ELF-1 (cell line): ENCODE results near the gene SCAMP5.

Source experiments
- DNase-seq: peaks from one replicate; pipeline ENCODE4 v3.0.0-alpha.2; 2016; ENCODE audit warnings: low read depth, low spot score

Gene SCAMP5

DNA sequence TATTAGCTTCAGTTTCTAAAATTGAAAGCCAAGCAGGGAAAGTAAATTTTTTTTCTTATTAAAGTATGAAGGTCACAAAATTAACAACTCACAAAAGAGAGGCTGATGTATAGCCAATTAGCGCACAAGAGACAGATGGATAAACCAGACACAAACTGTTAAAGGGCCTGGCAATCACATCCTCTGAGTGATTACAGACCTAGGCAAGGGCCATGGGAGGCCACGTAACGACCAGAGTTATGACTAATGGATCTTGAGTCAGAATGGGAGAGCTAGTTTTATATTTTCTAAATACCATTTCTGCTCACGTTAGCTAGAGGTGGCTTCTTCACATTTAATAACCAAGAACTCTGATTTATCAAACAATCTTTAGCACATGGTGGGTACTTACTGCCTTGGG is 17.8 kb upstream of the SCAMP5 start:
- no peak for DNase-seq

DNA sequence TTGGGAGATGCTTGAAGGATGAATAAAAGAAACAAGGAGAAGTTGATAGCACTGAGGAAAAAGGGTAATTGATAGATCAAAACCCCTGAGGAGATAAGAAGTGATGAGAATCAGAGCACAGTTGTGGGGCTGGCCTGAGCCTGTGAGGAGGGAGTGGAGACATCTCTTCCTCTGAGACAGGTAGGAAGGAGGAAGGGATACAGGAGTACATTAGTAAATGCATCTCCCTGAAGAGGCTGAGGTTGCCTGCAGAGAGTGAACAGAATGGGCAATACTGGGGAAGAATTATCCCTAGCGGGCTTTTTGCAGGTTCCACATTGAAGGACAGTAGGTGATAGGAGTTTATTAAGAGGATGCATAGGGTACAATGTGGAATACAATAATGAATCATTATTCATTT is 17.3 kb upstream of the SCAMP5 start:
- no peak for DNase-seq

DNA sequence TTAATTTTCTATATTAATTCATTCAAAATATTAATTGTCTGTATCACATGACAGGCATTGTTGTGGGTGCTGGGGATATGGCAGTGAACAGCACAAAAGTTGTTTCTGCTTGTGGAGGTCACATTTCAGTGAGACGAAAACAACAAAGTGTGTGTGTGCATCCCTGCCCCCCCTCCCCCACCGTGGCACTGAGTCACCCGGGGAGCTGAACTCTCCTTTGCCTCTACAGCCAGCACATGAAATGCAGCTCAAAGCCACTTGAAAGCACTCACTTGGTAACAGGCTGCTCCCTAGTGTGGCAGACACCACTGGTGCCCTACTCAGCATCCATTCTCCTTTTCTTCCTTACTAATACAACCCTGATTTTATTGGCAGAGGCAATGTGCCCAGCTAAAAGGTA is 16.9 kb upstream of the SCAMP5 start:
- DNase-seq = no peak

DNA sequence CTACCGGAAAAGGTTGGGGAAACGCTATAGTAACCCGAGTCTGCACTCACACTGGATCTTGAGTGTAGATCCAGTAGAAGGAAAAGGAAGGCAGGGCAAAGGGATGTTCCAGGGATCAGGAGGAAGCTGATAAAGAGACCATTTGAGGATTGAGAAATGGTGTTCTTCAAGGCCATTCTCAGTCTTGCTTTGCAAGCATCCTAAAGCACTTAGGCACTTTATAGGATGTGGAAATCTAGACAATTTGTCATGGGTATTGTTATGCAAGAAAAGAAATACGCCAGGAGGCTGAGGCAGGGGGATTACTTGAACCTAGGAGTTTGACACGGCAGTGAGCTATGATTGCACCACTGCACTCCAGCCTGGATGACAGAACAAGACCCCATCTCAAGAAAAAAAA is 13.2 kb upstream of the SCAMP5 start:
- DNase-seq = no peak

DNA sequence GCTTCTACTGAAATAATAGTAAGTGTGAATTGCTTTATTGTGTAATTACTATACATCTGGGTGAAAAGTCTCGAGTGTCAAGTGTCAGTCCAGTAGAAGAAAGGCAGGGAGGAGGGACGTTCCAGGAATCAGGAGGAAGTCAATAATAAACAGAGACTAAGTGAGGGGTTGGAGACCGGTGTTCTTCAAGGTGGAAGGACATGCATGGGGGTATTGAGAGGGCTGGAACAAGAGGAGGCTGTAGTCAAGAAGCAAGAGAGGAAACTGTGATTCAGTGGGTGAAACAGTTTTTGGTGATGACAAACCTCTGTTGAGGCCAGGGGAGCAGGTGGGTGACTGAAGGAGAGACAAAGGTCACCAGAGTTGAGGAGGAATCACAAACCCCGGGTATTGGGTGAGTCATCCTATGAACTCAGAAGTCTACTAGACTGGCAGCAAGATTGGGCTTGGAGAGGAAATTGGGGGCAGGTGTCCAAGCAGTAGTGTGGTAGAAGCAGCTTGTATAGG is 11.6 kb upstream of the SCAMP5 start:
- DNase-seq = no peak

DNA sequence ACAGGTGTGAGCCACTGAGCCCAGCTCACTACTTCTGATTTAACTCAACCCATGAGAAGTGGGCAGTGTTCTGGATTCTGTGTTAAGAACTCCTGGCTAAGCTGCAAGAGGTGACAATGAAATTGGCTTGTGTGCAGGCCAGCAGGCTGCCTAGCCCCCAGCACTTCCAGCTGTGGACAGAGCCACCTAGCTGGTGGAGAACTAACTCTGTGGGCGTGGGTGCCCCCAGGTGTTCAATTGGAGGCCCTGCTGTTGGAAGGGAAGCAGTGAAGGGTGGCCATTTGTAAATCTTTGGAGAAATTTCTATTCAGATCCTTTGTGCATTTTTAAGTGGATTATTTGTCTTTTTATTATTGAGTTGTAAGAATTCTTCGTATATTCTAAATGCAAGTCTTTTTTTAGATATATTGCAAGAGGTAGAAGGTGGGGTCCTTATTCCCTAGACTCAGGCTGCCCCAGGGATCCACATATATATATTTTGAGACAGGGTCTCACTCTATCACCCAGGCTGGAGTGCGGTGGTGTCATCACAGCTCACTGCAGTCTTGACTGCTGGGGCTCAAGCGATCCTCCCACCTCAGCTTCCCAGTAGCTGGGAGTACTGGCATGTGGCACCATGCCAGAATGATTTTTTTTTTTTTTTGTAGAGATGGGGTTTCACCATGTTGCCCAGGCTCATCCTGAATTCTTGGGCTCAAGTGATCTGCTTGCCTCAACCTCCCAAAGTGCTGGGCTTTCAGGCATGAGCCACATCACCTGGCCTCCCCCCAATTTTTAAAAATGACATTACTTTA is 7.2 kb upstream of the SCAMP5 start:
- DNase-seq = peak; percentile 79

DNA sequence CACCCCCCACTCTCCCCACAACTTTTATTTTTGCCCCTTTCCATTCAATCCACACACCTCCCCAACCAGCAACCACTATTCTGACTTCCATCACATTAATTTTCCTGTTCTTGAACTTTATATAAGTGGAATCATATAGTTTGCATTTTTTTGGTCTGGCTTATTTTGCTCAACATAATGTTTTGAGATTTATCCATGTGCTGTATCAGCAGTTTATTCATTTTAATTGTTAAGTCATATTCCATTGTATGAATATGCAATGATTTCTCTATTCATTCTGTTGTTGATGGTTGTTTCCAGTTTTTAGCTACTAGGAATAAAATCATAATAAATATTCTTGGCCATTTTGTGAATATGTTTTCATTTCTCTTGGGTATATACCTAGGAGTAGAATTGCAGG is 5.8 kb upstream of the SCAMP5 start:
- no peak for DNase-seq

DNA sequence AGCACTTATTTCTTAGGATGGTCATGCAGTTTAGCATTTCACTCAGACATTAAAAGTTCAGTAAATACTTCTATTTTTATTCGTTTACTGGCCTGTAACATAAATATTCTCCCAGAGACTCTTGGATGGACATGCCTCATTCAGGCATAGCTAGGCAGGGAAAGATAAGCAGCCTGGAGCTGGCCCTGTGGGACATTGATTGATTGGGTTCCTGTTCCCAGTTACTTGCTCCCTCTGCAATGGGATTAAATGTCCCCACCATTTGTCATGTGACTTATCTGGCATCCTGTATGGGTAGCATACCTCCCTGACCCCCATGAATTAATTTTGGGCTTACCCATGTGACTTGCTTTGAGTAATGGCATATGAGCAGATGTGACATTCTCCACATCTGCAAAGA is 2.7 kb upstream of the SCAMP5 start:
- DNase-seq = no peak

DNA sequence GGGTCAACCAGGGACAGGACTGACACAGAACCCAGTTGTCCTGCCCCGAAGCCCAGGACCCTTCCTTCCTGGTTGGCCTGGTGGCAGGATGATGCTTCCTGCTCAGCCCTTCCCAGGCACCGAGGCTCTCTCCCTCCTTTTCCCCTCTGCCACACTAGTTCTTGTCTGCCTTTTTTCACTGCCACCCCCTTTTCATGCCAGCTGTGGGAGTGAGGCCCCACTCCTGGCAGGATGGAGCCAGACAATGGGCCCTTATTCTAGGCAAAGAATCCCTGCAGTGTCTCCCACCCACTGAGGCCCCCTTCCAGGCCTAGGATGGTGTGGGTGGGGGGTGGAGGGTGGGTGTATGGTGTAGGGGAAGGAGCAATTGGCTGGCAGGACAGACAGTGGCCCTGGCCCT is 1.1 kb upstream of the SCAMP5 start:
- DNase-seq = no peak

DNA sequence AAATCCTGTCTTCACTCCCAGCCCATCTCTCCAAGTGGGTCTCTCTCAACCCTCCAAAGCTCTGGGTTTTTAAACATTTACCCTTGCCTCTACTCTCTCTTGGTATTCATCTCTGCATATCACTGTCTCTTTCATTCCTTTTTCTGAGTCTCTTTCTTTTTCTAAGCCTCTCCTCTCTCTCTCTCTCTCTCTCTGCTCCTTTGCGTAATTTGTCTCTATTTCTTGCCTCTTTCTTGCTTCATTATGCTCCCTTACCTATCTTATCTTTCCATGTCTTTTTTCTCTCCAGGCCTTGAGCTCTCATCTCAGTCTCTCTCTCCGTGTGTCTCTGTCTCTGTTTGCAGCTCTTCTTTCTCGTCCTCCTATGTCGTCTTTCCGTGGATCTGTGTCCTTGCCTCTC is 678 bp upstream of the SCAMP5 start:
- DNase-seq = no peak

DNA sequence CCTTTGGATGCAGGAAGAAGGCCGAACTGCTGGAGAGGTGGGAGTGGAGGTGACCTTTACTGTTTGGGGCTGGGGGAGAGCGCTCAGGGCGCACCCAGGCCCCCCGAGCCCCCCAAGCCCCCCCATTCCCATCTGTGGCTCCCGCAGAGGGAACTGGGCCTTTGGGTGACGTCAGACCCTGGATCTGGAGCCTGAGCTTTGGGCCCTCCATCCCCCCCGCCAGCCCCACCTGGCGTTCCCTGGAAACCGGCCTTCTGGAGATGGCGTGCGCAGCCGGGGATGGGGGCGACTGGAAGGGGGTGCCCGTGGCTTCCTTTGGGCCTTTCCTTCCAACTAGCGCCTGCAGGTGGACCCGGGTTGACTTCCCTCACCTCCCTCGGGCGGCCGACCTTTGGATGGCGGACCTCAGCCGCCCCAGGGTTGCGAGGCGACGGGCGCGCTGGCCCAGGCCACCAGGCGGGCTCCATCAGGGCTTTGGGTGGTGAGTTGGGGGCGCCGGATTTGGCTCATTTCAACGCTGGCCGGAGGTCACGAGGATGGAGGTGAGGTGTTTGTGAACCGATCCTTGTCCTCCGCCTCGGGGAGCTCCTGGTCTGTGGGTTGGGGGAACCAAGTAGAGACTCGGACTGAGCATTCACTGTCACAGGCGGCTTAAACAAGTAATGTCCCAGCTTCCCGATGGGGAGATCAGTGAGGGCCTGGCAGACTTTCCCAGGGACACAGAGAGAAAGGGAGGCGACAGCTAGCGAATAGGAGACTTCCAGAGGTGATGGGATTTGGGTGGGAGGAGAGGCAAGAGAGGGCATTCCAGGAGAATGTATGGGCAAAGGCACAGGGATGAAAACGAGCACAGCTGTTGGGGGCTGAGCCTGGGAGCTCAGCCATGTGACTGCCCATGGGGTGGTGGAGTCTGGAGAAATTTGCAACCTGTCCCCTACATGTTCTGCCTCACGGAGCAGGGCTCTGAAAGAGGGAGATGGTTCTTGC is 709 bp downstream of the SCAMP5 start:
- DNase-seq = peak; percentile 21

DNA sequence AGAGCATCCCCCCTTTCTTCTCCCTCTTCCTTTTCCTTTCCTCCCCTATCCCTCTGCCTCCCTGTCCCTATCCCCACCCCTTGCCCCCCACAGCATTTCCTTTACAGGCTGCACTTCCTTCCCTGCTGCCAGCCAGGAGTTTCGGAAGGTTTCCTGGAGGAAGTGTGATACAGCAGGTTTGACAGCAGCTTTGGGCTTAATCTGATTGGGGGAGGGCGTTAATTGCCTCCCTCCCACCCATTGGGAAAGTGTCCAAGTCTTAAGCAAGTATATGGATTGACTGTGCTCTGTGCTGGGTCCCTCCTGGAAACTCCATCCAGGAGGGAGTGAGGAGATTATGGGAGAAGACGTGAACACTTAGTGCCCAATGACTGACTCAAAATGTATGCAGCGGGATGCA is 1.8 kb downstream of the SCAMP5 start:
- no peak for DNase-seq

DNA sequence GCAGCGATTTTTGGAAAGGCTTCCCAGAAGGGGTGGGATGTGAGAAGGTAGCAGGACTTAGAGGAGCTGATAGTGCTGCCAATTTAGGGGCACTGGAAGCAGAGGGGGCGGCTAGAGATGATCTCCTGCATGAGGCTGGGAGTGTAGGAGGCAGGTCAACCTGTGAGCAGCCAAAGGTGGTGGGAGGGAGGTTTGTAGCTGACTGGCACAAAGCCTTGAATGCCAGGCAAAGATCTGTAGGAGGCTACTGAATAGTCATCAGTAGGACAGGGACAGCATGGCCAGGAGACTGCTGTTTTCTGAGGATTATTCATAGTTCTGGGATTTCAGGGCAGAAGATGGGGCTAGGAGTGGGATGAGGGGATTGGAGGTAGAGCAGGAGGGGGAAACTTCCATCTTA is 2.2 kb downstream of the SCAMP5 start:
- DNase-seq = no peak

DNA sequence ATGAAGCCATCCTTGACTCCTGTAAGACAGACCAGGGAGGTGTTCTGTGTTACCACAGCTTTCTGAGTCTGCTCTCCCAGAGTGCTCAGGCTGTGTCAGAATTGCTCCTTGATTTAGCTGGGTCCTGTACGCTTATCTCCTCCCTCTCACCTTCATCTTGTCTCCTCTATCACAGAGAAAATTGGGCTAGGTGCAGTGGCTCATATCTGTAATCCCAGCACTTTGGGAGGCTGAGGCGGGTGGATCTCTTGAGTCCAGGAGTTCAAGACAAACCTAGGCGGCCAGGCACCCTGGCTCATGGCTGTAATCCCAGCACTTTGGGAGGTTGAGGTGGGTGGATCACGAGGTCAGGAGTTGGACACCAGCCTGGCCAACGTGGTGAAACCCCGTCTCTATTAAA is 5.9 kb downstream of the SCAMP5 start:
- no peak for DNase-seq

DNA sequence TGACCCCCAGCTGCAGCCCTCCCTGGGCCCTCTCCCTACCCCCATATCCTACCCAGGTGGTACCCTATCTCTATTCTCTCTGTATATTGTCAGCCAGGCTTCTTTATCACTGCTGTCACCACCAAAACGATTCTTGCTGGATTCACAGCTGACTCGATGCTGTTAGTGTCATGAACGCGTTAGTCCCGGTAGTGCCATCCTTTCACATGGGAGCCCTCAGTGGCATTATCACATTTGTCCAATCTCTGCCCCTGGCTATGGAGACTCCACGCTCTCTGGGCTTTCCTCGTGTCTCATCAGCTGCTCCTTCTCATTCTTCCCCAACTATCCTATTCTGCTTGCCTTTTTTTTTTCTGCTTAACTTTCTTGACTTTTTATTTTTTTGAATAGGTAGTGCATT is 7.0 kb downstream of the SCAMP5 start:
- no peak for DNase-seq

DNA sequence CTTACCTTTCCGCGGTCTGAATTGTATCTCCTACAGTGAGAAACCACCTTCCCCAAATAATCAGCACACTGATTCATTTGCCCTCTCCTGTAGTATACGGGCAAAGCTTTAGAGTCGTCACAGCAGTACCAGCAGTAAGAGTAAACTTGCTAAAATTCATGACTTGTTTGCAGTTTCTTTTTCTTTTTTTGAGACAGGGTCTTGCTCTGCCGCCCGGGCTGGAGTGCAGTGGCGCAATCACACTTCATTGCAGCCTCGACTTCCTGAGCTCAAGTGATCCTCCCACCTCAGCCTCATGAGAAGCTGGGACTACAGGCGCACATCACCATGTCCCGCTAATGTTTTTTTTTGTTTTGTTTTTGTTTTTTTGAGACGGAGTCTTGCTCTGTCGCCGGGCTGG is 11.9 kb downstream of the SCAMP5 start:
- no peak for DNase-seq

DNA sequence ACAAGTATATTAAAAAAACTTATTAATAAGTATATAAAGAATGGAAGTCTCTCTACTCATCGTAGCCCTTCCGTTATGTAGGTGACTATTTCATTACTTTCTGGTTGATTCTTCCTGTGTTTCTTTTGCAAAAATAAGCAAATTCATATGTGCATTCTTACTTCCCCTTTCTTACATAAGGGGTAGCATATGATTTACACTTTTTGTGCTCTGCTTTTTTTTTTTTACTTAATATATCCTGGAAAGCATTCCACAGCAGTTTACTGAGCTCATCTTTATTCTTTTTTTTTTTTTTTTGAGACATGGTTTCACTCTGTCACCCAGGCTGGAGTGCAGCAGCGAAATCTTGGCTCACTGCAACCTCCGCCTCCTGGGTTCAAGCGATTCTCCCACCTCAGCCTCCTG is 12.9 kb downstream of the SCAMP5 start:
- no peak for DNase-seq

DNA sequence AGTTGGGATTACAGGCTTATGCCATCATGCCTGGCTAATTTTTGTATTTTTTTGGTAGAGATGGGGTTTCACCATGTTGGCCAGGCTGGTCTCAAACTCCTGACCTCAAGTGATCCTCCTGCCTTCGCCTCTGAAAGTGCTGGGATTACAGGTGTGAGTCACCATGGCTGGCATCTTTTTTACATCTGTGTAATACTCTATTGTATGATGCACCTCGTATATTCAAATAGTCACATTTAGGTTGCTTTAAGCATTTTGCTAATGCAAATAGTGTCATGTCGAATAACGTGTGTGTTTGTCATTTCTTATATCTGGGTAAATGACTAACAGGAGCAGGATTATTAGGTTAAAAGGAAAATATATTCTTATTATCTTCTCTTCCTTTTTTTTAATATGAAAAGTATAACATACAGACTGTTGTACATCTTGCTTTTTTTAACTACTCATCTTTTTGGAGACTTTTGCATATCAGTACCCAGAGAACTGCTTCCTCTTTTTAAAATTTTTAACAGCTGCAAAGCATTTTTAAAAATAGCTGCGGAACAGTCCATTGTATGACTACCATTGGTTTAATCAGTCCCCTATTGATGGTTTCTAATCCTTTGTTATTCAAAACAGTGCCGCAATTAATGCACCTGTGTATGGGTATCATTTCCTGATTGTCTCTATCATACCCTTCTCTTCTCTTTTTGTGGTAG is 13.4 kb downstream of the SCAMP5 start:
- DNase-seq = no peak

DNA sequence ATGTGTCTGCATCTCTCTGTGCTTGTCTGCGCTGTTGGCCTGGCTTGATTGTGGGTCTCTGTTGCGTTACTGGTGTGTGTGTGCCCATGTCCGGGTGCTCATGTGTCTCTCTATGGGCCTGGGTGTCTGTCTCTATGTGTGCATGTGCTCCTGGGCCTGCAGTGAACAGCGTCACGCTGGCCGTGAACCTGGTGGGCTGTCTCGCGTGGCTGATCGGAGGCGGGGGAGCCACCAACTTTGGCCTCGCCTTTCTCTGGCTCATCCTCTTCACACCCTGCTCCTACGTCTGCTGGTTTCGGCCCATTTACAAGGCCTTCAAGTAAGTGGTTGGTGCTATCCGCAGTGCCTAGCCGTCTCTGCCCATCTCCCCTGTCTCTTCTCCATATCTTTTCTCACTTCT is 21.1 kb downstream of the SCAMP5 start:
- DNase-seq = no peak

DNA sequence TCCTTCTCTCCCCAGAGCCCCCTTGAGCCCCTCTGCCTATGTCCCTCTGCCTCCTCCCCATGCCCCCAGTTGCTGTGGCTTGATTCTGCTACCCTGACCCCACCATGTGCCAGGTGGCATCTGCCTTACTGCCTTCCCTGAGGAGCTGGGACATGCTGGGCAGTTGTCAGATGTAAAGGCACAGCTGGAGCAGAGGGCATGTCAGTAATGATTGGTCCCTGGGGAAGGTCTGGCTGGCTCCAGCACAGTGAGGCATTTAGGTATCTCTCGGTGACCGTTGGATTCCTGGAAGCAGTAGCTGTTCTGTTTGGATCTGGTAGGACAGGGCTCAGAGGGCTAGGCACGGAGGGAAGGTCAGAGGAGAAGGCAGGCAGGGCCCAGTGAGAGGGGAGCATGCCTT is 24.6 kb downstream of the SCAMP5 start:
- no peak for DNase-seq

DNA sequence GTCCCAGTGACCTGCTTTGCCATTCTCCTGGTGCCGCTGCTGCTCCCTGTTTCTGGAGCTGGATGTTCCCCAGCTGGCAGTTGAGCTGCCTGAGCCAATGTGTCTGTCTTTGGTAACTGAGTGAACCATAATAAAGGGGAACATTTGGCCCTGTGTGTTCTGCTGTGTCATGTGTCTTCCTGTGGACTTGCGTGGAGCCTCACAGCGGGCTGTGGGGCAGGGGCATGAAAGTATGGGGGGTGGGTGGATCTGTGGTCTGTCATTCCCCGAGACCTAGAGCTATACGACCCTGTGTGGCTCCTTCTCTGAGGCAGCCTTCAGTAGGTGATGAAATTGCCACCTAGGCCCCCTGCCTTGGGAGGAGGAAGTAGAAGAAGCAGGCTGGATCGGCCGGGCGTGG is 26.0 kb downstream of the SCAMP5 start:
- no peak for DNase-seq

DNA sequence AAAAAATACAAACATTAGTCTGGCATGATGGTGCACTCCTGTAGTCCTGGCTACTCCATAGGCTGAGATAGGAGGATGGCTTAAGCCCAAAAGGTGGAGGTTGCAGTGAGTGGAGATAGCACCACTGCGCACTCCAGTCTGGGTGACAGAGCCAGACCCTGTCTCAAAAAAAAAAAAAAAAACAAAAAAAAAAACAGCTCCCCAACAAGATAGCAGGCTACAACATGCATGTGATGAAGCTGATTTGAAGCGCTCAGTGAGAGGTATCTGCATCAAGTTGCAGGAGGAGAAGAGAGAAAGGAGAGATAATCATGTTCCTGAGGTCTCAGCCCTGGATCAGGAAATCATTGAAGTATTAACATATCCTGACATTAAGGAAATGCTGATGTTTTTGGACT is 27.4 kb downstream of the SCAMP5 start:
- no peak for DNase-seq
